Stimulated activated CD4-positive, alpha-beta T cell treated with anti-CD3 and anti-CD28 coated beads, Interleukin-15, amount 100 ng/mL, for 48 hours (primary cell): ENCODE results near the gene MSGN1.
"Not testable (repeated sequence)": the region's sequence is repeated elsewhere in the genome, so short reads cannot be mapped to it uniquely, and the experiment has no call there.

ENCODE experiments used
- DNase-seq, 2 donors: peaks; one replicate each; pipeline ENCODE4 v3.0.0-alpha.2; 2020; ENCODE audit warnings: low read depth in 2 of 2

MSGN1 gene

DNA sequence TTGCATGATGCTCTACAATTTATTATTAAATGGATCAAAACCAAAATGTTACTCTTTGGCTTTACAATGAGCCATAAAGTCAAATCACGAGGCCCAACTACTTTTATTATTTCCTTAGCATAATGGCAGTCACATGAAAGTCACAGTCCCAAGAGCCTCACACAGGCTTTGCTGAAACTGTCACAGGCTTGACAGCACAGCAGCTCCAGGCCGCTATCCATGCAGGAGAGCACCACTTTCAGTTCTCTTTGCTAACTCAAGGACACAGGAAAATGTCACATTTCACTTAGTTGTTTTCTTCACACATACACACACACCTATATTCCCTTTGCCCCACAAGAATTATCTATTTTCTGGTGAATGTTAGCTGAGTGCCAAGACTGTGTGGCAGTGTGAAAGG is 11.1 kb upstream of the MSGN1 start:
- no peak for DNase-seq

DNA sequence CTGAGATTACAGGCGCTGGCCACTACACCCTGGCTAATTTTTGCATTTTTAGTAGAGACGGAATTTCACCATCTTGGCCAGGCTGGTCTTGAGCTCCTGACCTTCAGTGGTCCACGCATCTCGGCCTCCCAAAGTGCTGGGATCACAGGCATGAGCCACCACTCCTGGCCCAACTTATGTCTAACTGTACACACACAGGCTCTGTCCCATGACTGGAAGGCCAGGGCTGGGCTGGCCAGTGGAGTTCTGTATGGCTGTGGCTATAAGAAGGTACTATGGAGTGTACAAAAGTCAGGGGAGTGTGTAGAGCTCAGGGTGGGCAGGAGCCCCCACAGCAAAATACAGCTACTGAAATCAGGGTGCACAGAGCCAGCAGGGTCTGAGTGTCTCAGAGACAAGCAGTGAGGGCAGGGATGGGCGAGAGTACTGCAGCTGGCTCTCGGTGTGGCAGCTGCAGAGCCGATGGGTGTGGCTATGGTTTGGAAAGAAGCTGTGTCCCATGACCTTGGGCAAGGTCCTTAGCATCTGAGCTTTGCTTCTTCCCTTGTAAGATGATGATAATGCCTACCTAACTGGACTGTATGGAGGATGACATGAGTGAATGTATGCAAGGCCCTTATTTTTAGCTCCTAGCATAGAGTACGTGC is 10.4 kb upstream of the MSGN1 start:
- DNase-seq, result no peak

DNA sequence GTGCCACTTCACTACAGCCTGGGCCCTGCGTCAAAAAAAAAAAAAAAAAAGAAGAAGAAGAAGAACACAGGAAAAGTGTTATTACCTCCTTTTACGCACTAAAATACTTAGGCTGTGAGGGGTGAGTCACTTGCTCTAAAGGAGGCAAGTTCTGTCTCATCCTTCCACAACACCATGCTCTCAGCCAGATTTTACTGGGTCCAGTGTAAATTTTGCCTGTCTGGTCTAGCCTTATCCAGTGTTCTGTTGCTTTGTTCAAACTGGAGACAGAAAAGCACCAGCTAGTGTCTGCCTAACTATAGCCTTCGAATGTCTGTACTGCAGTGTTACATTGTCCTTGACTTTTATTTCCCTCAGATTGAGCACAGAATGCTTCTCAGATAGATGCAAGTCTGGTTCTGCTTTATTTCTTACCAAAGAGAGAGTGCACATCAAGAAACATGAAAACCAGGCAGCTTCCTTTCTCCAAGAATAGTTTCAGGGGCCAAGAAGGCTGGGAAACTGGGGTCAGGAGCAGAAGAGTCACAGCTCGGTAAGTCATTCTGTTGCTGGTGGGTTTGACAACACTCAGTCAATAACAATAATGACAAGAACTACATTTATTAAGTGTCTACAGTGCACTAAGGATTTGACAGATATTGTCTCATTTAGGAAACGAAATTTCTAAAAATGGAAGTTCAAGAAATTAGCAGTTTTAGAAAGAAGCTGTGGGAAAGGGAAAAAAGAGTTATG is 3.1 kb upstream of the MSGN1 start:
- no peak for DNase-seq

DNA sequence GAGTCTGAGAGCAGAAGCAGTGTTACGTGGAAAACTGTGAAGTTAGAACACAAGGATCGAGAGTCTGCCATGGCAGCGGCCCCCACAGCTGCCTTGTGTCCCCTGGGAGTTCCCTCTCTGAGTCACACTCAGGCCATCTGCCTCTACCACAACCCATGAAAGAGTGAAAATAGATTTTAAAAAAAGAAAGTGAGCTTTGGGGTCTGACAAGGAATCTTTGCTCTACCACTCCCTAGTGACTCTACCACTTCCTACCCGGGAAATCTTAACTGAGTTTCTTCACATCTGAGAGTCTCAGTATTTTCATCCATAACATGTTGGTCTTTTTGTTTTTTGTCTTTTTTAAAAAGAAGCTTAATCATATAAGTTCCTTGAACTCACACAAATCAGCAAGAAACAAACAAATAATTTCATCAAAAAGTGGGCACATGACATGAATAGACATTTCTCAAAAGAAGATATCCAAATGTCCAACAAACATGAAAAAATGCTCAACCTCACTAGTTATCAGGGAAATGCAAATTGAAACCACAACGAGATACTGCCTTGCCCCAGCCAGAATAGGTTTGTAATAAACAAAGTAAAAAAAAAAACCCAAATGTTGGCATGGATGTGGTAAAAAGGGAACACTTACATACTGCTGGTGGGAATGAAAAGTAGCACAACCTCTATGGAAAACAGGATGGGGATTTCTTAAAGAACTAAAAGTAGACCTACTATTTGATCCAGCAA is 2.4 kb upstream of the MSGN1 start:
- no peak for DNase-seq

DNA sequence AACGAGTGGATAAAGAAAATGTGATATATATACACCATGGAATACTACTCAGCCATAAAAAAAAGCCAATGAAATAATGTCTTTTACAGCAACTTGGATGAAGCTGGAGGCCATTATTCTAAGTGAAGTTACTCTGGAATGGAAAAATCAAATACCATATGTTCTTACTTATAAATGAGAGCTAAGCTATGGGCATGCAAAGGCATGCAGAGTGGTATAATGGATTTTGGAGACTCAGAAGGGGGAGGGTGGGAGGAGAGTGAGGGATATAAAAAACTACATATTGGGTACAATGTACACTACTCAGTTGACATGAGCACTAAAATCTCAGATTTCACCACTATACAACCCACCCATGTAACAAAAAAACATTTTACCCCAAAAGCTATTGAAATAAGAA is 1.7 kb upstream of the MSGN1 start:
- DNase-seq, result no peak

DNA sequence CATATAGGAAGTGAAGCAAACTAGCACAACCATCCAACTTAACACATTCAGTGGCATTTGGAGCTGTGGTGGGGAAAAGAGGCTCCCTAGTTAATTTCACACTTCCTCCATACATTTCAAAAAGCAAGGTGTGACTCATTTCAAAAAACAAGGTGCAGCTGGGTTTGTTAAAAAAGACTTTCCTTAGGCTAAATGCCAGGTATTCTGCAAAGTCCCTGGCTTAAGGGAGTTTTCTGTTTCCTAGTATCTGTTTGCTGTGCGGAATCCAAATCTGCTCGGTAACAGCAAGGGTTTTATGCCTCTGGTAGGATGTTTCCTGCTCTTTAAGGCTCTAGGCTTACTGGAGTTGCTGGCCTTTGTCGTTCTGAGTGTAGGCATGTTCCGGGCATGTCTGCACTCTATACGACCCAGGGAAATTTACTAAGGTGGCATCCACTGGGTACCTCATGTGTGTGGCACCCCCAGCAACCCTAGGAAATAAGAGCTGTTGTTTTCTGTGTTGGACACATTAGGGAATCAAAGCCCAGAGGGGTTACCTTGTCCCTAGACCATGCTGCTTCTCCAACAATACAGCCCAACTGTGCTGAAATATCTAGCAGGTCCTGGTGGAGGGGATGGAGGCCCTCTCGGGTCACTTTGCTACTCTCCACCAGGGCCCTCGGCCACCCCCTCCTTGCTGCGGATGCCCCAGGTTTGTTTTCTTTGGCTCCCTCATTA is 634 bp upstream of the MSGN1 start:
- DNase-seq, result no peak

DNA sequence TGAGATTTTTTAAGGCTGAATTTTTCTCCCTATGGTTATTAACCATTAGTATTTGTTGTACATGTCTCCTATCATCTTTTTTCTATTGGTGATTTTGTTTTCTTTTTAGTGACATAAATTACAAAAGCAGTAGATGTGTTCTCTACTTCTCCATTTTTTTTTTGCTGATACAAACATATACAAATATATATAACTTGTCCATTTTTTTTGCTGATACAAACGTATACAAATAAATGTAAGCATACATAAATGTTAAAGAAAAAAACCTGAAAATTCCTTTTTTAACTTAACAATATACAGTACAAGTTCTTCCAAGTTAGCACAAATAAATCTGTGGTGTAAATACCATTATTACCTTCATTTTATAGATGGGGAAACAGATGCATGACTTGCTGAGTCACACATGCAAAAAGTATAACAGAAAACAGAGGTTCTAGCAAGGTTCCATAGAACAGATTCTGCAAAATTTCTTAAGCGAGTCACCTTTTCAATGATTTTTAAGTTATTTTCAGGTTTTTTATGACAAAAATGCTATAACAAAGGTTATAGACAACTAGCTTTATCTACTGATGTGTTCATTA is 2.1 kb downstream of the MSGN1 start:
- no peak for DNase-seq

DNA sequence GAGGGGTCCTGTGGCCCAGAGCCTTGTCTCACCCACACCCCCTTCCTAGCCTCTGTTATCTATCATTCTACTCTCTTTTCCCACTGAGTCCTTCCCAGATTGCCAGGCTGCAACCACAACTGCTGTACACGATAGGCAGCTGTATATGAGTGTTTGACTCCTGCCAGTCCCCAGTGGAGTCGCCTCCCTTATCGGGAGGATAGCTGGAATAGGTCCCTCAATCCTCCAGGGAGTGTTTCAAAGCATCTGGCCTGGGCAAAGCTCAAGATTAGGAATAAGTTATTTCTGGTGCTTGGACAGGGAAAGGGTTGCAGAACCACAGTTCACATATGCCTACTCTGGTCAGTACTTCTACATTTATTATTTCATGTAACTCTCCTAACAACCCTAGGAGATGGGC is 4.8 kb downstream of the MSGN1 start:
- DNase-seq, result no peak

DNA sequence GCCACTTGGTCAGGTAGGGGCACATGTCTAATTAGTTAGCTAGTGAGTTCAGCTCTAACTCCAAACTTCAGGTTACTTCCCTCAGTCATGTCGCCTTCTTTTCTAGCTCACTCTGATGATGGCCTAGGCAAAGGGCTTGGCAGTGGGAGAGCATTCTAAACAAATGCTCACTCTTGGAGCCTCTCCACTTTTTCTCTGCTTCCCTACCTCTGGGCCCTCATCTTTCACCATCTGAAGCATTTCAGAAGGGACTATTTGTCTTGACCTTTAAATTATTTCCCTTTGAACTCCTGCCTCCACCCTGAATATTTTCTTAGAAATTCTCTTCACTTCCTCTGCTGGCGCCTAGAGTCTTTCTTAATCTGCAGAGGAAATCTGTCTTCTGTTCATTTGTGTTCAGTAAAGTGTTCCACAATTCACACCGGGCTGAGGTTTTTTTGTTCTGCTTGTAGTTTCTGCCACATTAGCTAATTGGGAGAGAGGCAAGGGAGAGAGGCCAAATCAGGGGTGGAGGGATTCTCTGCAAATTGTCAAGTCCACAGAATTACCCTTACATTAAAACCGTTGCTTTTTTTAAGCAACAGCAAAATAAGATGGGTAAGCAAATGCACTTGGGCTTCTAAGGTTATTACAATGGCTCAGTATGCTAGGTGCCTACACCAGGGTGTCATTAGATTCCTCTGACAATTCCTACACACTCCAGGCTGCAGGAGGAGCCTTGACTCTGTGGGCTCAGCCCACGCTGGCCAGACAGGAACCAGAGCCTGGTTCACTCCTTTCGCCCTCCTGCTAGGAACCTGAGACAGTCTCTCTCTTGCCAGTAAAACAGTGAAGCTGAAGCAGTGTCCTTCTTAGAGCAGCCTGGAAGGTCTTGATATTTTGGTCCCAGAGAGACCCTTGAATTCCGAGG is 5.5 kb downstream of the MSGN1 start:
- no peak for DNase-seq

DNA sequence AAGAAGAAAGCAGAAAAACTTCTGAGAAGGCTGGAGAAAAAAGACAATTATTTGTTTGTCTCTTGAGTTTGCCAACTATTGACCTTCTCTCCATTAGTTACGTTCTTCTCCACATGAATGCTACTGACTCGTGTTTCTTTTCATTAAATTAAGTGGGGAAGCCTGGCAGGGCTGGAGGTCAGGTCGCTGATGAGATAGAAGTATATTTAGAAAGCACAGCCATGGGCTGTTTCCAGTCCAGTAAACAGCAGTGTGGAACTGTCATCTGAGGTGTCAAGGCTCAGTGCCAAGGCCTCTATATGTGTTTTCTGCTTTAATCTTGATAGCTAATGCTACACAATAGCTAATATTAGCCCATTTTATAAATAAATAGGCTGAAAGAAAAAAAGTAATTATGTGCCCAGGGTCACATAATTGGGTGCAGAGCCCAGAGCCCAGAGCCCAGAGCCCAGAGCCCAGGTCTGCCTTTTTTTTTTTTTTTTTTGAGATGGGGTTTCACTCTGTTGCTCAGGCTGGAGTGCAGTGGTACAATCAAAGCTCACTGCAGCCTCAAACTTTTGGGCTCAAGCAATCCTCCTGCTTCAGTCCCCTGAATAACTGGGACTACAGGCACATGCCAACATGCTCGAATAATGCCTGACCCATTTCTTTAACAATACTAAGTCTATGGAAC is 6.3 kb downstream of the MSGN1 start:
- no peak for DNase-seq

DNA sequence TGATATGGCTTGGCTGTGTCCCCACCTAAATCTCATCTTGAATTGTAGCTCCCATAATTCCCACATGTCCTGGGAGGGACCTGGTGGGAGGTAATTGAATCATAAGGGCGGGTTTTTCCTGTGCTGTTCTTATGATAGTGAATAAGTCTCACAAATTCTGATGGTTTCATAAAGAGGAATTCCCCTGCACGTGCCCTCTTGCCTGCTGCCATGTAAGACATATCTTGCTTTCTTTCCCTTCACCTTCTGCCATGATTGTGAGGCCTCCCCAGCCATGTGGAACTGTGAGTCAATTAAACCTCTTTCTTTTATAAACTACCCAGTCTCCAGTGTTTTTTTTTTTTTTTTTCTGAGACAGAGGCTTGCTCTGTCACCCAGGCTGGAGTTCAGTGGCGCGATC is 7.4 kb downstream of the MSGN1 start:
- not testable (repeated sequence) for DNase-seq

DNA sequence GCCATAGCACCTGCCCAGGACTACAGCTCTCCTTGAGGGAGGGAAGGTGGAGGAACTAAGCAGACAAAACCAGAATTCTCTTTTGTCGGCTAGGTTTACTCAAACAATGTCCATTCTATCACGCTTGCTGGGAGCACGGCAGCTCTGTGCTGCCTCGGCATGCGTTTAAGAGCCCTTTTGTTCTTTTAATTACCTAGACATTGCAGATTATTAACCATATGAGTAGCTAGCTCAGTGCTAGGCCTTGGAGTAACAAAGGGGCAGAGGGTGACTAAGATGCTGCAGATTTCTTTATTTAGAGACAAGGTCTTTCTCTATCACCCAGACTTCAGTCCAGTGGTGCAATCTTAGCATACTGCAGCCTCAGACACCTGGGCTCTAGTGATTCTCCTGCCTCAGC is 11.1 kb downstream of the MSGN1 start:
- DNase-seq, result no peak

DNA sequence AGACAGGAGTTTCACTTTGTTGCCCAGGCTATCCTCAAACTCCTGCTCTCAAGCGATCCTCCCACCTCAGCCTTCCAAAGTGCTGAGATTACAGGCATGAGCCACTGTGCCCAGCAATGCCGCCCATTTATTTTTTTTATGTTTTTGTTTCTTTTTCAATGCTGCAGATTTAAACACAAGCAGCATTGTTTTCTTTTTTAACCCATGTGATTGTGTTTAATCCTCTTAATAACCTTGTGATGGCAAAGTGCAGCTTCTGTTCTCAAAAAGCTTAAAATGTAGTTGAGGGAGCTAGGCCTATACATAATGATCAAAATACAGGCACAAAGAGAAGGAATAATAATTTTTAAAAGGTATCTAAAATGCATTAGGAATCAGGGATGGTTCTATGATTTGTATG is 11.5 kb downstream of the MSGN1 start:
- DNase-seq, result no peak

DNA sequence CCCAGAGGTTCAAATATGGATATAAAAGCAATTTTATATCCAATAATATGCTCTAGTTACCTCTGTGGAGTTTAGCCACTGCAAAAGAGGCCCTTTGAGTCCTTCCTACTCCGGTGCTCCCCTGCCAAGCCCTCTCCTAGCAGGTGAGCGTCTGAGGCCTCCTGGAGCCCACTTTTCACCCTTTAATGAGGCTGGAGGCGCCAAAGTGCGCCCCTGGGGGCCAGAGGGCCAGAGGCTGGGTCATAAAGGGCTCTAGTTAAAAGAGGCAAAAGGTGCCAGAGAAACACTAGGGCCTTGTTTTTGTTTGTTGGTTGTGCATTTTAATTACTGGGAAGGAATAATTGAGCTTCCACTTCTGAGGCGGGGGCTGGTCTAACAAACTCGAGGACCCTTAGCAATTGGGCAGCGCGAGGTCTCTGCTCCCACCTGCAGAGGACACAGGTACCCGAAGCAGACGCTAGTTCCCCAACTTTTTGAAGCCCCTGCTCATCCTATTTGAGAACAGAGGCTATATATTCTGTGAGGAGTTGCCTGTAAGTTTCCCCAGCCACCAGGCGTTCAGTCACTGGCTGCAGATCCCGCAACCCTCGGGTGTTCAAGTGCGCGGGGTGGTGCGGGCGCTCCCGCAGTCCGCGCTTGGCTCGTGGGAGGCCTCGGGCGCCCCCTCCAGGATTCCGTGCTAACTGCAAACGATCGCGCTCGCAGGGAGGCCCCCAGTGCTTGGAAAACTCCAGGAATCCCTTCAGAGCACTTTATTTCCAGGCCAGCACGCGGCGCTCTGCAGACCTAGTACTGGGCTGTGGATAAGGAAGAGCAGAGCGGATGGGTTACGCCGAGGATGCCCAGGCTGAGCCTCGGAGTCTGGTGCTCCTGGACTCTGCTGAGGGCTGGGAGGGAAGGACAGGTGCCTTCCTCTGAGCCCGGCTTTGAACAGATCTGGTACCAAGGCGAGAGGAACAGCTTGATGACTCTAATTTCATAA is 14.1 kb downstream of the MSGN1 start:
- peak; percentile 16 to 45 for DNase-seq

DNA sequence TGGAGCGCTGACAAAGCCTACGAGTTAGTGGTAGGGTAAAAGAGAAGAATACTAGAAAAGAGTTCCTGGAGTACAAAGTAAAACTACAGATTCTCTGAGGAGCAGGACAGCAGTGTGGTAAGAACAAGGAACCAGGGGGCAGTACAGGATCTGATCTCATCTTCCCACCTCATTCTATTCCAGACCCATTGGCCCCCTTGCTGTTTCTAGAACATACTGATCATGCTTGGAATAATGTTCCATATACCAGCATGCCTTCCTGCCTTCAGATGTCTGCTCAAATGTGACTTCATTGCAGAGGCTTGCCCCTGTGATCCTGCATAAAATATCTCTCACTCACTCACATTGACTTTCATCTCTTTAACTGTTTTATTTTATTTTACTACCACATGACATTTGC is 19.3 kb downstream of the MSGN1 start:
- DNase-seq, result no peak

DNA sequence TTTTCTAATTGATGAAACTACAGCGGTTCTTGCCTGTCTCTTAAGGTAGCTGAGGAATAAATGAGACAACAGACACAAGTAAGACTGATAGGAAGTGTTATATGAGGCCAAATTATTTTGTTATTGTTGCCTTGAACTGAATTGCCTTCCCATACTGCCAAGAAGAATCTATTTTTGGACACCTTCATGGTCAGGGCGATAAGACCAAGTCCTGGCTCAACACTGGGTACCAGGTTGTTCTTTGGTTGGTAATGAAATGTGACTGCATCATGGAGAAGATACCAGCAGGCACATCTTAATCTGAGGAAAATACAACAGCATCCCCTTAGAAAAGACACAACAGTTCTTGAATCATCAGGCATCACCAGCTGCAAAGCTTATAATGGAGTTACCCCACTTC is 23.7 kb downstream of the MSGN1 start:
- DNase-seq, result no peak

DNA sequence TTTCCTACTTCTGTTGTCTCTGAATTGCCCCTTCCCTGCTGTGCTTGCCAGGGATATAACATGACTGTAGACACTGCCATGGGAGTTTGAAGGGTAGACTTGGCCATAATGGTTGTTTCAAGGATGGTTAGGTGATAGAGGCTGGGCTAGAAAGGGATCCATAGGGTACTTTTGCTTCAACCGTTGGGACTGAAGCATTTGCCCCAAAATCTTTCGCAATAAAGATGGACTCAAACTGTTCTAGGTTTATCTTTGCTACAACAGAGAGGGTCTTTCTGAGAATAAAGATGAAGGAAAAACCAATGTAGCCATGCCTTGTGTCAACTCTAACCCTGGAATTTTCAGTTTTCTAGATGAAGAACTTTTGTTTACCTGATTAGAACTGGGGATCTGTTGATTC is 27.2 kb downstream of the MSGN1 start:
- no peak for DNase-seq

DNA sequence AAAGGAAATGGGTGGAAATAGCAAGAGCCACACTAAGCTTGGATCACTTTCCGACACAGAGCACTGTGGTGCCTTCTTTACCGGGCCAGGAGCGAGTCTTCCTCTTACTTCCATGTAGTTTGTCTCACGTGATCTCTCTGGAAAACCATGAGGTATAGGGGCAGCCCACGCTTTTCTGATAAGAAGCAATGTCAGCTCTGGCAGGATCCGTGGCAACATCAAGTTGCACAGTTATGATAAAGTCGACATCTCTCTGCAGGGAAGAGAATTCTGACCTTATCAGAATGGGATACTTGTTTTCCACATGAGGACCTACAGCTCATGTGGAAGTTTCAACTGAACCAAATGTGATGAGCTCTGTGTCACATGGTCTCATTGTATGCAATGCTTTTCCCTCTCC is 29.5 kb downstream of the MSGN1 start:
- no peak for DNase-seq

DNA sequence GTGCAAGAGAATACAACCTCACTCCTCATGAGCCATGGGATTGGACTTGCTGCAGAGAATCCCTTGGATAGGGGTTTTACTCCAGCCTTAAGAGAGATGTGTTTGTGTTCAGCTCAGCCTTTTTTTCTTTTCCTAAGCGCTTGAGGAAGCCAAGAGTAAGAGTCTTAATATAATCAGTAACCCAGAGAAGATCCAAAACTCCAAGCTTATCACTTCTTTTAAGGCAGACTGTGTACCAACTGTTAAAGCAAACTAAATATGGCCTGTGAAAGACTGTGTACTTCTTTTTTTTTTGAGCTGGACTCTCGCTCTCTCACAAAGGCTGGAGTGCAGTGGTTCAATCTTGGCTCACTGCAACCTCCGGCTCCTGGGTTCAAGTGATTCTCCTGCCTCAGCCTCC is 30.4 kb downstream of the MSGN1 start:
- no peak for DNase-seq
